Gastrocnemius medialis (tissue), 4 donors: ENCODE data around the gene CDH5. TPM values are rescaled to one million over a fixed set of nuclear protein-coding genes. Genes with fewer than 3 reads are reported as not detected.

Experiments used
- ATAC-seq, 2 donors: fragments of 150-250 bp; one replicate each; pipeline ENCODE4 v1.9.1; 2016
- DNase-seq, 2 donors: peaks; one replicate each; pipeline ENCODE4 v3.0.0-alpha.2; 2019
- H3K27ac ChIP-seq, 4 donors: fragments of 200-600 bp; sonication (generic); 1 replicate in 1 of 4; 2 replicates in 3 of 4; pipeline ENCODE4 v1.5.1; 2016 to 2018; ENCODE audit warnings: mild to moderate bottlenecking in 2 of 4, moderate library complexity in 1 of 4
- H3K27me3 ChIP-seq, 3 donors: fragments of 200-600 bp; sonication (generic) in 2 of 3; 1 replicate in 1 of 3; 2 replicates in 2 of 3; pipeline versions ENCODE4 v1.5.1 to v1.6.0; 2016 to 2019; ENCODE audit warnings: mild to moderate bottlenecking in 1 of 3, moderate library complexity in 1 of 3
- H3K36me3 ChIP-seq, 2 donors: fragments of 200-600 bp; sonication (generic) in 1 of 2; one replicate each; pipeline ENCODE4 v1.5.1; 2017 to 2018
- H3K4me1 ChIP-seq, 2 donors: fragments of 200-600 bp; sonication (generic) in 1 of 2; one replicate each; pipeline ENCODE4 v1.5.1; 2016 to 2017; ENCODE audit warnings: mild to moderate bottlenecking in 2 of 2
- H3K4me3 ChIP-seq, 4 donors: fragments of 200-600 bp; sonication (generic) in 3 of 4; 1 replicate in 1 of 4; 2 replicates in 3 of 4; pipeline ENCODE4 v1.5.1; 2016 to 2019; ENCODE audit warnings: mild to moderate bottlenecking in 2 of 4
- H3K9me3 ChIP-seq, 3 donors: fragments of 200-600 bp; sonication (generic) in 2 of 3; 1 replicate in 1 of 3; 2 replicates in 2 of 3; pipeline ENCODE4 v1.5.1; 2016 to 2019
- CTCF ChIP-seq, 5 experiments: fragments of 450-650 bp in 3 of 5; fragments of 200-600 bp in 2 of 5; sonication (generic) in 2 of 5; IDR thresholded peaks in 4 of 5; conservative IDR thresholded peaks in 1 of 5; 1 replicate in 4 of 5; 2 replicates in 1 of 5; pipeline ENCODE4 v1.5.1; 2016 to 2019; ENCODE audit warnings: antibody characterized with exemption in 5 of 5, mild to moderate bottlenecking in 3 of 5, moderate library complexity in 3 of 5
- POLR2A ChIP-seq, 2 donors: fragments of 450-650 bp; IDR thresholded peaks; one replicate each; pipeline ENCODE4 v1.6.1; 2017; ENCODE audit warnings: antibody characterized with exemption in 2 of 2, mild to moderate bottlenecking in 2 of 2, moderate library complexity in 2 of 2
- in situ Hi-C, 4 donors: fragments of 200-750 bp; cut with MboI; loops; one replicate each; pipeline versions ENCODE4 v1.15.0 to v1.8.0; 2017; ENCODE audit warnings: low sequenced_read_pairs in 4 of 4
- intact Hi-C: fragments of 100-400 bp; cut with DNase I; formaldehyde crosslinking; loops from one replicate; pipeline ENCODE4 v1.15.1; 2023; ENCODE audit warnings: low total_unique reads
- total RNA-seq, 4 donors: library from RNA; depleted of rRNA; stranded (reverse); fragments of >200 nt; gene quantifications; one replicate each; pipeline versions ENCODE4 v1.1.0 to v1.2.3, GENCODE V29; 2016

CDH5 gene
- total RNA-seq, 4 donors from 2014 or later: 24.3 to 37.4 (median 31.7) TPM

GRCh38 chr16:66361604-66362135 is 4.8 kb upstream of the CDH5 start:
- intact Hi-C loops (no loop called here), in situ Hi-C loops (no loop called here)
- ATAC-seq: no peak
- no peak for DNase-seq
- Histone ChIP-seq H3K36me3 (no peaks in the 10 kb centered on the region), H3K27me3 (no peaks in the 10 kb centered on the region), H3K27ac (peak overlapping the region in 3 of 4 donors; percentile 47 to 84 (median 57)), H3K4me3 (no peak overlapping the region), H3K9me3 (no peaks in the 10 kb centered on the region), H3K4me1 (peaks cover 0 to 8% of the 10 kb centered on the region in 2 donors)
- no peak for TF ChIP-seq POLR2A (IDR thresholded peaks at IDR 0.05)

DNA sequence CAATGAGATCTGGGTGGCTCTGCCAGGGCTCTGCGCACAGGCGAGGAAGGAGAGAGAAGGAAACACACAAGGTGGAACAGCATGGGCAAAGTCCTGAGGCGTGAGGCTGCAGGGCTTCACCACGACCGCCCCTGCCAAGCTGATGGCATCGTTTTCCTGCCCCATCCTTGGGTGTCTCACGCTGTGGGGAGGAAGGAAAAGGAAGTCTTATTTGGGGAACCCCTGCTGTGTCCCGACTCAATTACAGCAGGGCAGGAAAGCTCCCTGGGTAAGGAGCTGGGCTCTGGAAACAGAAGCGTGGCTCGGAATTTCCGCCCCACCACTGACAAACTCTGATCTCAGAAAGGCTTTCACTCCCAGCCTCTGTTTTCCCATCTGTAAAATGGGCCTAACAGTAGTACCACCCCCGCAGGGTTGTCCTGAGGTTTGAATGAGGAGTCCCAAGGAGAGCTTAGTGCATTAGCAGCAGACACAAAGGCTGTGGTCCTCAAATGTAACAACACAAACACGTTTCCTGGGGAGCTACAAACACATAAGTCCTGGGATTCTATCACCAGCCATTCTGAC is 3.2 kb upstream of the CDH5 start:
- Histone ChIP-seq H3K4me1 (peaks cover 0 to 8% of the 10 kb centered on the region in 2 donors), H3K9me3 (no peaks in the 10 kb centered on the region), H3K4me3 (no peak overlapping the region), H3K27ac (peak overlapping the region in 3 of 4 donors; percentile 17 to 84 (median 57)), H3K36me3 (no peaks in the 10 kb centered on the region), H3K27me3 (no peaks in the 10 kb centered on the region)
- DNase-seq: no peak
- no peak for TF ChIP-seq POLR2A (IDR thresholded peaks at IDR 0.05)
- no peak for TF ChIP-seq CTCF (IDR thresholded peaks at IDR 0.05 in 4 of 5, conservative IDR thresholded peaks at IDR 0.05 in 1 of 5)
- ATAC-seq: no peak
- intact Hi-C loops (no loop called here), in situ Hi-C loops (no loop called here)

DNA sequence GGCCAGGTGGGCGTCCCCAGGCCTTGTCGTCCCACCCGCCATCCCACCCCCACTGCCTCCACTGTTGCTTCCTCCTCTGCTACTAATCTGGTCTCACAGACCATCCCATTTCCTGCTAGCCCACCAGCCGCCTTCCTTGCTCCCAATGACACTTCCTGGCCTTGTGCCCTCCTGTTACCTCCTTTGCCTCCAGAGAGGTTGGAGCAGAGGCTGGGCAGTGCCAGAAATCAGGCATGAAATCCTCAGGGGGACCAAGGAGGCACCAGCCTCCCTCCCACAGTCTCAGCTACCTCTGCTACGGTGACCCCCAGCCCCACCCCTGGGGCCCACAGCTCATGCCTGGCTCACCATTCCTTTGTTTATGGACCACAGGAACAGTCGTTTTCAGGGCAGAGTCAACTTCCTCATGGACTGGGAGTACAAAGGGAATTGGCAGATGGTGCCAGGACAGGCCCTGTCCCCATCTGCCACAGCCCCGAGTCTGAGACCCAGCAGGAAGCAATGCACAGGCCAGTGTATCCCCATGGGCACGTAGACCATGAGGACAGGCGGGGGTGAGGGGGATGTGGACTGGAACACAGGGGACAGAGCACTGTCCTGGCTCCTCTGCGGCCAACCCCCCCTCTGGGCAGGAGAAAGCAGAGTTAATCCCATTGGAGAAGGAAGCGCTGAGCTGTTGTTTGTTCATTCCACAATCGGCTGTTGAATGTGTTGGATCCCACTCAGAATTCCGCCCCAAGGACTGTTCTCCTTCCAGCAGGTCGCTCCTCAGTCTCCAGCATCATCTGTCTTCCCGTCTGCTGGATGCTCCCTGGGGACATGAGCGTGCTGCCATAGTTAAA is 2.2 kb upstream of the CDH5 start:
- Histone ChIP-seq H3K9me3 (no peaks in the 10 kb centered on the region), H3K27ac (peak overlapping the region; percentile 31 to 84 (median 60)), H3K27me3 (no peaks in the 10 kb centered on the region), H3K4me1 (peaks cover 0 to 8% of the 10 kb centered on the region in 2 donors), H3K4me3 (no peak overlapping the region), H3K36me3 (no peaks in the 10 kb centered on the region)
- DNase-seq (peak; percentile 22 to 46), ATAC-seq (peak; percentile 55 to 60)
- intact Hi-C loops: no loop called here
- in situ Hi-C loops: no loop called here
- TF ChIP-seq CTCF (IDR thresholded peaks at IDR 0.05 in 4 of 5, conservative IDR thresholded peaks at IDR 0.05 in 1 of 5) (no peak), POLR2A (IDR thresholded peaks at IDR 0.05) (no peak)

DNA sequence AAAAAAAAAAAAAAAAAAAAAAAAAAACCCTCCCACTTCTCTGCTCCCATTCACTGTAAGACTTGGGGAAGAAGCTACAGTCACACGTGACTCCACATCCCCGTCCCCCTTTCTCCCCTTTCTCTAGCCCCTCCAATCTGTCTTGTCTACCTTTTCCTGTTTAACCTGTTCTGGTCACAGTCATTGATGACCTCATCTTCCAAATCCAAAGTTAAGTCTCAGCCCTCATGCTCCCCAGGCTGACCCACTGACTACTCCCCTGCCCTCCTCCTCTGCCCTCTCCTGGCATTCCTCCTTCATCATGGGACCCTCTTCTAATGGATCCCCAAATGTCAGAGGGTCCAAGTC is 1.6 kb upstream of the CDH5 start:
- H3K4me3 ChIP-seq: no peak overlapping the region

More for the DNA sequence above, 1.6 kb upstream of the CDH5 start:
- Histone ChIP-seq H3K27ac (peak overlapping the region; percentile 54 to 84 (median 80)), H3K27me3 (no peaks in the 10 kb centered on the region), H3K4me1 (peaks cover 0 to 8% of the 10 kb centered on the region in 2 donors), H3K36me3 (no peaks in the 10 kb centered on the region), H3K9me3 (no peaks in the 10 kb centered on the region)
- no peak for DNase-seq
- no peak for ATAC-seq
- in situ Hi-C loops: no loop called here
- TF ChIP-seq CTCF (IDR thresholded peaks at IDR 0.05 in 4 of 5, conservative IDR thresholded peaks at IDR 0.05 in 1 of 5) (no peak), POLR2A (IDR thresholded peaks at IDR 0.05) (no peak)
- intact Hi-C loops: no loop called here
